DMS114 treated with DMSO at 0.1 percent for 48 hours (cell line): ENCODE measurements around the gene PARP4.
"Not testable (repeated sequence)": the region's sequence is repeated elsewhere in the genome, so short reads cannot be mapped to it uniquely, and the experiment has no call there.

Source experiments
- DNase-seq: peaks from one replicate; lab custom pipeline; 2025; ENCODE audit not compliant: unreplicated experiment; lab: John Stamatoyannopoulos, UW

PARP4 gene

GRCh38 chr13:24512197-24512907 is at the start of gene PARP4:
TSS of gene PARP4 (minus strand) at chr13:24512778. CDS start at chr13:24503776, 9,002 bp downstream.
- peak; percentile 34 for DNase-seq

- DNase-seq: not testable (repeated sequence)
Measured at GRCh38 chr13:24560579-24561187, 48.1 kb upstream of the PARP4 start.

- DNase-seq: not testable (repeated sequence)
Measured at GRCh38 chr13:24559431-24560218, 47.0 kb upstream of the PARP4 start.

GRCh38 chr13:24557081-24557480 is 44.5 kb upstream of the PARP4 start:
- DNase-seq: no peak

GRCh38 chr13:24553892-24554291 is 41.3 kb upstream of the PARP4 start:
- not testable (repeated sequence) for DNase-seq

- not testable (repeated sequence) for DNase-seq
Measured at GRCh38 chr13:24541476-24542352, 29.1 kb upstream of the PARP4 start.

GRCh38 chr13:24541127-24541475 is 28.5 kb upstream of the PARP4 start:
- no peak for DNase-seq

- no peak for DNase-seq
Measured at GRCh38 chr13:24540236-24541126, 27.9 kb upstream of the PARP4 start.

GRCh38 chr13:24539500-24540165 is 27.1 kb upstream of the PARP4 start:
- no peak for DNase-seq

GRCh38 chr13:24529478-24529877 is 16.9 kb upstream of the PARP4 start:
- no peak for DNase-seq

- no peak for DNase-seq
Measured at GRCh38 chr13:24528816-24529398, 16.3 kb upstream of the PARP4 start.

GRCh38 chr13:24527266-24527775 is 14.7 kb upstream of the PARP4 start:
- no peak for DNase-seq

- DNase-seq: no peak
Measured at GRCh38 chr13:24520733-24521132, 8.2 kb upstream of the PARP4 start.

GRCh38 chr13:24516919-24517318 is 4.3 kb upstream of the PARP4 start:
- DNase-seq: no peak

- no peak for DNase-seq
Measured at GRCh38 chr13:24512908-24513213, 283 bp upstream of the PARP4 start.

GRCh38 chr13:24511816-24512196 is 772 bp downstream of the PARP4 start:
- DNase-seq: peak; percentile 1

GRCh38 chr13:24511019-24511815 is 1.4 kb downstream of the PARP4 start:
- DNase-seq: peak; percentile 15

- no peak for DNase-seq
Measured at GRCh38 chr13:24506698-24507335, 5.8 kb downstream of the PARP4 start.
